DOHH2 (cell line): Measurements from ENCODE around the gene ARHGAP24.

Source experiments
- H3F3A ChIP-seq: fragments of 200-600 bp; sonication (generic), shearing (Covaris generic); 2 replicates; pipeline ENCODE4 v1.6.0; 2016; ENCODE audit warnings: antibody characterized with exemption, mild to moderate bottlenecking; ENCODE audit not compliant: control insufficient read depth, insufficient read depth
- H3K27ac ChIP-seq: fragments of 200-600 bp; sonication (generic); 2 replicates; pipeline ENCODE4 v1.5.1; 2014; ENCODE audit warnings: low read depth, mild to moderate bottlenecking, low read length, moderate library complexity
- H3K27me3 ChIP-seq: fragments of 200-600 bp; sonication (generic); 2 replicates; pipeline ENCODE4 v1.6.1; 2014; ENCODE audit warnings: mild to moderate bottlenecking, low read length, mixed read lengths; ENCODE audit not compliant: control insufficient read depth
- H3K36me3 ChIP-seq: fragments of 200-600 bp; sonication (generic); 2 replicates; pipeline ENCODE4 v1.6.1; 2014; ENCODE audit warnings: mild to moderate bottlenecking, low read length, moderate library complexity, mixed read lengths; ENCODE audit not compliant: control insufficient read depth
- H3K4me1 ChIP-seq: fragments of 200-600 bp; sonication (generic); 2 replicates; pipeline ENCODE4 v1.6.1; 2014; ENCODE audit warnings: mild to moderate bottlenecking, low read length, mixed read lengths; ENCODE audit not compliant: control insufficient read depth
- H3K4me2 ChIP-seq: fragments of 200-600 bp; sonication (generic); 2 replicates; pipeline ENCODE4 v1.6.0; 2014; ENCODE audit warnings: mild to moderate bottlenecking, low read length, moderate library complexity
- H3K4me3 ChIP-seq: fragments of 200-600 bp; sonication (generic); 2 replicates; pipeline ENCODE4 v1.5.1; 2014; ENCODE audit warnings: mild to moderate bottlenecking, low read length, mixed read lengths
- H3K79me2 ChIP-seq: fragments of 200-600 bp; sonication (generic); 2 replicates; pipeline ENCODE4 v1.6.1; 2014; ENCODE audit warnings: mild to moderate bottlenecking, low read length, mixed read lengths; ENCODE audit not compliant: control insufficient read depth
- H3K9me2 ChIP-seq: fragments of 200-600 bp; sonication (generic); replicated peaks from 2 replicates; pipeline ENCODE4 v1.6.1; 2014; ENCODE audit warnings: mild to moderate bottlenecking, low read length, mixed read lengths; ENCODE audit not compliant: control insufficient read depth
- H3K9me3 ChIP-seq: fragments of 200-600 bp; sonication (generic); 2 replicates; pipeline ENCODE4 v1.6.1; 2014; ENCODE audit warnings: antibody characterized with exemption, low read length, mixed read lengths; ENCODE audit not compliant: control insufficient read depth, insufficient read depth
- H4K20me1 ChIP-seq: fragments of 200-600 bp; sonication (generic); 2 replicates; pipeline ENCODE4 v1.6.0; 2014; ENCODE audit warnings: low read depth, mild to moderate bottlenecking, antibody characterized with exemption, low read length, moderate library complexity; ENCODE audit not compliant: control insufficient read depth, insufficient read depth
- EZH2phosphoT487 ChIP-seq: fragments of 200-600 bp; sonication (generic); IDR thresholded peaks from 2 replicates; pipeline ENCODE4 v1.6.1; 2017; ENCODE audit warnings: borderline replicate concordance, mild to moderate bottlenecking, antibody characterized with exemption, low read length, moderate library complexity, mixed read lengths
- TF ChIP-seq, protein P1 (sequence below): fragments of 200-600 bp; sonication (generic); IDR thresholded peaks from one replicate; pipeline ENCODE4 v1.5.1; 2014; ENCODE audit warnings: antibody characterized with exemption, mild to moderate bottlenecking, low read depth, low read length; ENCODE audit not compliant: poor library complexity, severe bottlenecking

Gene ARHGAP24

DNA sequence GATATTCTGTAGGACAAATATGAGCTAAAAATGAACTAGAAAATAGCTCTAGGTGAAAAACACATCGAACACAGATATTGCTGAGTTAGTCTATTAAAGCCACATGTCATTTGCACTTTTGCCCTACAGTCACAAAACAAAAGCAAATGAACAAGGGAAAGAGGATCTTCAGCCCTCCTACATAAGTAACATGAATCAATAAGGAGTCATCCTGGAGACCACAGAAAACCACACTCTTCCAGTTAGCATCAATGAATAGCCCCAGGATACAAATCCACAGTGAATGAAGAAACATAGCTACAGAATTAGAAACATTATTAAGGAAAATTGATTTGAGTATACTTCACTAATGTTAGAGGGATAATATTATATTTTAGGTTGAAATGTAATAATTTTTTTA, 573.5 kb downstream of the ARHGAP24 start:
- no peaks in the 10 kb centered on the region for H3K79me2 ChIP-seq
- H3K27me3 ChIP-seq = no peaks in the 10 kb centered on the region
- H3K4me3 ChIP-seq = no peak overlapping the region
- no peak for TF ChIP-seq EZH2phosphoT487
- TF ChIP-seq, protein P1, sequence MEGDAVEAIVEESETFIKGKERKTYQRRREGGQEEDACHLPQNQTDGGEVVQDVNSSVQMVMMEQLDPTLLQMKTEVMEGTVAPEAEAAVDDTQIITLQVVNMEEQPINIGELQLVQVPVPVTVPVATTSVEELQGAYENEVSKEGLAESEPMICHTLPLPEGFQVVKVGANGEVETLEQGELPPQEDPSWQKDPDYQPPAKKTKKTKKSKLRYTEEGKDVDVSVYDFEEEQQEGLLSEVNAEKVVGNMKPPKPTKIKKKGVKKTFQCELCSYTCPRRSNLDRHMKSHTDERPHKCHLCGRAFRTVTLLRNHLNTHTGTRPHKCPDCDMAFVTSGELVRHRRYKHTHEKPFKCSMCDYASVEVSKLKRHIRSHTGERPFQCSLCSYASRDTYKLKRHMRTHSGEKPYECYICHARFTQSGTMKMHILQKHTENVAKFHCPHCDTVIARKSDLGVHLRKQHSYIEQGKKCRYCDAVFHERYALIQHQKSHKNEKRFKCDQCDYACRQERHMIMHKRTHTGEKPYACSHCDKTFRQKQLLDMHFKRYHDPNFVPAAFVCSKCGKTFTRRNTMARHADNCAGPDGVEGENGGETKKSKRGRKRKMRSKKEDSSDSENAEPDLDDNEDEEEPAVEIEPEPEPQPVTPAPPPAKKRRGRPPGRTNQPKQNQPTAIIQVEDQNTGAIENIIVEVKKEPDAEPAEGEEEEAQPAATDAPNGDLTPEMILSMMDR = no peak
- H3K4me1 ChIP-seq = no peaks in the 10 kb centered on the region
- H3K9me3 ChIP-seq = no peaks in the 10 kb centered on the region
- no peak overlapping the region for H3K4me2 ChIP-seq
- H3K27ac ChIP-seq = no peak overlapping the region
- H4K20me1 ChIP-seq = no peaks in the 10 kb centered on the region
- no peaks in the 10 kb centered on the region for H3K9me2 ChIP-seq
- no peaks in the 10 kb centered on the region for H3F3A ChIP-seq
- H3K36me3 ChIP-seq = peaks cover 6% of the 10 kb centered on the region; the same call in 1 of the 2 replicates

DNA sequence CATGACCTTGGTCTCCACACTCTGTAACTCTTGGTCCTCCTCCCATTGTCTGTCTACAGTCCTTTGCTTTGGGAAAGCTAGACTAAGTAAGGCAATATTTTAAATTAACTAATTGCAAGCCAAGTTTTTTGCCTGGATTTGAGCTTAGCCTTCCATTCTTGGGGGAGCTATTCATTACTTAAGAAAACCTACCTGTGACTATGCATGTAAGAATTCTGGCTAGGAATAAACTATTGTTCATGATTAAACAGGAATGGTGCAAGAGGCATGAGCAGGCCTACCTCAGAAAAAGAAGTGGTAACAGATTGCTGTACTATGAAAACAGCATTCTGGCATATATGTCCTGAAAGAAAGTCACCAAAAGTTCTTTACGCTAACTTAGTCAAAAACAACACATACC, 575.5 kb downstream of the ARHGAP24 start:
- Histone ChIP-seq H3F3A (no peaks in the 10 kb centered on the region), H3K36me3 (peaks cover 6% of the 10 kb centered on the region; the same call in 1 of the 2 replicates), H3K9me3 (no peaks in the 10 kb centered on the region), H3K27me3 (no peaks in the 10 kb centered on the region), H3K4me2 (no peak overlapping the region), H3K4me1 (no peaks in the 10 kb centered on the region), H3K79me2 (no peaks in the 10 kb centered on the region), H3K4me3 (no peak overlapping the region), H3K9me2 (no peaks in the 10 kb centered on the region), H3K27ac (no peak overlapping the region), H4K20me1 (no peaks in the 10 kb centered on the region)
- TF ChIP-seq, protein P1 = no peak
- TF ChIP-seq EZH2phosphoT487 = no peak
